Activated CD4-positive, alpha-beta memory T cell treated with anti-CD3 and anti-CD28 coated beads, Interleukin-2, amount 10 ng/mL, durations not matched to agents 7 days and 5 days (primary cell): ENCODE data around the gene FOLR1. TPM values are rescaled to one million over a fixed set of nuclear protein-coding genes. Genes with fewer than 3 reads are reported as not detected.
"Not testable (repeated sequence)": the region's sequence is repeated elsewhere in the genome, so short reads cannot be mapped to it uniquely, and the experiment has no call there.

ENCODE experiments used
- CTCF ChIA-PET: fragments of 350-600 bp; sonication (Branson Sonifier 250); formaldehyde crosslinking; loops from one replicate; lab custom pipeline; 2021; ENCODE audit warnings: antibody characterized with exemption, inconsistent platforms; lab: Charles Lee
- POLR2A ChIA-PET: fragments of 350-600 bp; sonication (Branson Sonifier 250); formaldehyde crosslinking; loops from one replicate; lab custom pipeline; 2021; ENCODE audit warnings: antibody characterized with exemption; lab: Charles Lee
- DNase-seq: peaks from one replicate; pipeline ENCODE4 v3.0.0-alpha.2; 2020
- H3K27ac Mint-ChIP-seq: one replicate; pipeline ENCODE4 v1.8.0; 2021; ENCODE audit warnings: mild to moderate bottlenecking, mixed read lengths
- H3K27me3 Mint-ChIP-seq: one replicate; pipeline ENCODE4 v1.8.0; 2021; ENCODE audit warnings: mixed read lengths
- H3K36me3 Mint-ChIP-seq: one replicate; pipeline ENCODE4 v1.8.0; 2021; ENCODE audit warnings: low read depth, mixed read lengths
- H3K4me1 Mint-ChIP-seq: one replicate; pipeline ENCODE4 v1.8.0; 2021; ENCODE audit warnings: mixed read lengths
- H3K4me3 Mint-ChIP-seq: one replicate; pipeline ENCODE4 v1.8.0; 2021; ENCODE audit warnings: mild to moderate bottlenecking, mixed read lengths
- H3K9me3 Mint-ChIP-seq: one replicate; pipeline ENCODE4 v1.8.0; 2021; ENCODE audit warnings: mixed read lengths
- total RNA-seq, 2 experiments: library from RNA; stranded (reverse); gene quantifications; one replicate each; pipeline ENCODE4 v1.2.3, GENCODE V29; 2021

FOLR1 gene
- total RNA-seq, 2 experiments from 2014 or later, result not detected

- CTCF ChIA-PET, H3K9me3 Mint-ChIP-seq, H3K4me1 Mint-ChIP-seq: not testable (repeated sequence)
Measured at GRCh38 chr11:72169754-72170153, 22.2 kb upstream of the FOLR1 start.

GRCh38 chr11:72172043-72172442, 19.9 kb upstream of the FOLR1 start:
- H3K4me3 Mint-ChIP-seq, H3K4me1 Mint-ChIP-seq, H3K36me3 Mint-ChIP-seq, POLR2A ChIA-PET, CTCF ChIA-PET, DNase-seq, H3K27me3 Mint-ChIP-seq, H3K27ac Mint-ChIP-seq, H3K9me3 Mint-ChIP-seq: not testable (repeated sequence)

More at GRCh38 chr11:72169754-72170153, 22.2 kb upstream of the FOLR1 start:
- H3K27me3 Mint-ChIP-seq, H3K36me3 Mint-ChIP-seq, DNase-seq, POLR2A ChIA-PET, H3K4me3 Mint-ChIP-seq, H3K27ac Mint-ChIP-seq: not testable (repeated sequence)

- Mint-ChIP-seq H3K27ac (no peak overlapping the region), H3K4me1 (peaks cover 4% of the 10 kb centered on the region), H3K27me3 (peaks cover 3% of the 10 kb centered on the region), H3K4me3 (no peak overlapping the region), H3K36me3 (no peaks in the 10 kb centered on the region), H3K9me3 (no peaks in the 10 kb centered on the region)
- no peak for DNase-seq
- CTCF ChIA-PET, result no interaction called here
- POLR2A ChIA-PET, result no interaction called here
Measured at GRCh38 chr11:72173291-72173690, 18.6 kb upstream of the FOLR1 start.

GRCh38 chr11:72174302-72175070, 17.5 kb upstream of the FOLR1 start:
- Mint-ChIP-seq H3K4me3 (no peak overlapping the region), H3K9me3 (no peaks in the 10 kb centered on the region), H3K27me3 (peaks cover 3% of the 10 kb centered on the region), H3K4me1 (peaks cover 4% of the 10 kb centered on the region), H3K27ac (no peak overlapping the region), H3K36me3 (no peaks in the 10 kb centered on the region)
- POLR2A ChIA-PET, result no interaction called here
- no peak for DNase-seq
- CTCF ChIA-PET, result no interaction called here

GRCh38 chr11:72177656-72178055, 14.3 kb upstream of the FOLR1 start:
- DNase-seq, result no peak
- Mint-ChIP-seq H3K36me3 (no peaks in the 10 kb centered on the region), H3K27ac (no peak overlapping the region), H3K9me3 (no peaks in the 10 kb centered on the region), H3K27me3 (peaks cover 12% of the 10 kb centered on the region), H3K4me1 (peaks cover 10% of the 10 kb centered on the region), H3K4me3 (no peak overlapping the region)
- POLR2A ChIA-PET, result no interaction called here
- CTCF ChIA-PET, result interaction anchor here (0.7 kb wide), 1 partner anchor 934 kb away, joined by 3 read pairs; no protein-coding TSS in a partner anchor

GRCh38 chr11:72179049-72179803, 12.7 kb upstream of the FOLR1 start:
- ChIA-PET CTCF (interaction anchor here (0.7 to 2.0 kb wide), 3 partner anchors 103 to 201 kb away, joined by 3 to 8 read pairs (median 3); no protein-coding TSS in a partner anchor), POLR2A (no interaction called here)
- Mint-ChIP-seq H3K36me3 (no peaks in the 10 kb centered on the region), H3K4me1 (peaks cover 10% of the 10 kb centered on the region), H3K9me3 (no peaks in the 10 kb centered on the region), H3K27me3 (peaks cover 16% of the 10 kb centered on the region), H3K4me3 (no peak overlapping the region), H3K27ac (no peak overlapping the region)
- DNase-seq, result no peak

- ChIA-PET POLR2A (no interaction called here), CTCF (interaction anchor here (0.7 to 2.0 kb wide), 4 partner anchors 103 to 292 kb away, joined by 3 to 8 read pairs (median 3); no protein-coding TSS in a partner anchor)
- H3K36me3 Mint-ChIP-seq, result no peaks in the 10 kb centered on the region
- H3K27ac Mint-ChIP-seq, result no peak overlapping the region
- H3K9me3 Mint-ChIP-seq, result no peaks in the 10 kb centered on the region
- H3K4me1 Mint-ChIP-seq, result peaks cover 10% of the 10 kb centered on the region
- peaks cover 13% of the 10 kb centered on the region for H3K27me3 Mint-ChIP-seq
- no peak for DNase-seq
- H3K4me3 Mint-ChIP-seq, result no peak overlapping the region
Measured at GRCh38 chr11:72179804-72180396, 12.0 kb upstream of the FOLR1 start.

GRCh38 chr11:72180892-72181552, 10.9 kb upstream of the FOLR1 start:
- DNase-seq, H3K4me3 Mint-ChIP-seq, H3K27ac Mint-ChIP-seq, POLR2A ChIA-PET, H3K9me3 Mint-ChIP-seq, H3K36me3 Mint-ChIP-seq: not testable (repeated sequence)
- H3K27me3 Mint-ChIP-seq, result peaks cover 13% of the 10 kb centered on the region
- H3K4me1 Mint-ChIP-seq, result peaks cover 10% of the 10 kb centered on the region
- CTCF ChIA-PET, result interaction anchor here (1.1 kb wide), 1 partner anchor 156 kb away, joined by 3 read pairs; no protein-coding TSS in a partner anchor

- H3K36me3 Mint-ChIP-seq, H3K27ac Mint-ChIP-seq, H3K4me3 Mint-ChIP-seq, DNase-seq, POLR2A ChIA-PET, H3K9me3 Mint-ChIP-seq: not testable (repeated sequence)
- peaks cover 10% of the 10 kb centered on the region for H3K4me1 Mint-ChIP-seq
- H3K27me3 Mint-ChIP-seq, result peaks cover 13% of the 10 kb centered on the region
- CTCF ChIA-PET, result interaction anchor here (0.8 to 1.1 kb wide), 2 partner anchors 14 to 156 kb away, joined by 3 to 4 read pairs; no protein-coding TSS in a partner anchor
Measured at GRCh38 chr11:72181553-72181958, 10.4 kb upstream of the FOLR1 start.

GRCh38 chr11:72188267-72188666, 3.7 kb upstream of the FOLR1 start:
- no peaks in the 10 kb centered on the region for H3K4me1 Mint-ChIP-seq
- ChIA-PET POLR2A (no interaction called here), CTCF (interaction anchor here (1.5 kb wide), 1 partner anchor 243 kb away, joined by 3 read pairs; no protein-coding TSS in a partner anchor)
- H3K27ac Mint-ChIP-seq, result no peak overlapping the region
- DNase-seq, result no peak
- no peaks in the 10 kb centered on the region for H3K9me3 Mint-ChIP-seq
- H3K4me3 Mint-ChIP-seq, result no peak overlapping the region
- no peaks in the 10 kb centered on the region for H3K36me3 Mint-ChIP-seq
- H3K27me3 Mint-ChIP-seq, result peaks cover 5% of the 10 kb centered on the region

GRCh38 chr11:72189455-72190250, 2.3 kb upstream of the FOLR1 start:
- no peaks in the 10 kb centered on the region for H3K9me3 Mint-ChIP-seq
- H3K4me3 Mint-ChIP-seq, result no peak overlapping the region
- no peak overlapping the region for H3K27ac Mint-ChIP-seq
- H3K36me3 Mint-ChIP-seq, result no peaks in the 10 kb centered on the region
- ChIA-PET POLR2A (no interaction called here), CTCF (interaction anchor here (0.9 to 1.5 kb wide), 2 partner anchors 45 to 241 kb away, joined by 3 read pairs; no protein-coding TSS in a partner anchor)
- DNase-seq, result no peak
- H3K27me3 Mint-ChIP-seq, result no peaks in the 10 kb centered on the region
- H3K4me1 Mint-ChIP-seq, result no peaks in the 10 kb centered on the region

GRCh38 chr11:72190631-72191071, 1.3 kb upstream of the FOLR1 start:
- no peak overlapping the region for H3K4me3 Mint-ChIP-seq
- DNase-seq, result no peak
- H3K4me1 Mint-ChIP-seq, result no peaks in the 10 kb centered on the region
- no peaks in the 10 kb centered on the region for H3K27me3 Mint-ChIP-seq
- ChIA-PET POLR2A (no interaction called here), CTCF (interaction anchor here (0.7 kb wide), 1 partner anchor 111 kb away, joined by 4 read pairs; no protein-coding TSS in a partner anchor)
- H3K9me3 Mint-ChIP-seq, result no peaks in the 10 kb centered on the region
- H3K27ac Mint-ChIP-seq, result no peak overlapping the region
- H3K36me3 Mint-ChIP-seq, result no peaks in the 10 kb centered on the region
